HG02571 (cell line): ENCODE measurements around the gene SULT1C3.
"Not testable (repeated sequence)": the region's sequence is repeated elsewhere in the genome, so short reads cannot be mapped to it uniquely, and the experiment has no call there.

Source experiments
- ATAC-seq: cut with Tn5 transposase; IDR thresholded peaks from one replicate; pipeline ENCODE4 v1.9.1; 2021; ENCODE audit warnings: mild to moderate bottlenecking, moderate library complexity; ENCODE audit not compliant: unreplicated experiment

SULT1C3 gene

DNA sequence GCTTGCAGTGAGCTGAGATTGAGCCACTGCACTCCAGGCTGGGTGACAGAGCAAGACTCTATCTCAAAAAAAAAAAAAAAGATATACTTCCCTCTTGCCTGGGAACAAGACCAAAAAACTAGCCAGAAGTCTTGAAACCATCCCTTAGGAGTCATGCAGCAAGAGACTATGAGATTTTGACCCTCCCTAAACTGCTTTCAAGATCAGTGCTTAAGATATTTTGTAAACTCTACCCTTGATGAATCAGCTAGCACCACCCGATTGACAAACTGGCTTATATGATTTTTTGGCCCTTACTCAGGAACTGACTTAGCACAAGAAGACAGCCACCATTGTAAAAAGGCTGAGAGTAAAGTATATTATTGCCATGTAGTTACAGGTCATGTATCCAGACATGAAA is 3.8 kb downstream of the SULT1C3 start:
- ATAC-seq, result no peak

DNA sequence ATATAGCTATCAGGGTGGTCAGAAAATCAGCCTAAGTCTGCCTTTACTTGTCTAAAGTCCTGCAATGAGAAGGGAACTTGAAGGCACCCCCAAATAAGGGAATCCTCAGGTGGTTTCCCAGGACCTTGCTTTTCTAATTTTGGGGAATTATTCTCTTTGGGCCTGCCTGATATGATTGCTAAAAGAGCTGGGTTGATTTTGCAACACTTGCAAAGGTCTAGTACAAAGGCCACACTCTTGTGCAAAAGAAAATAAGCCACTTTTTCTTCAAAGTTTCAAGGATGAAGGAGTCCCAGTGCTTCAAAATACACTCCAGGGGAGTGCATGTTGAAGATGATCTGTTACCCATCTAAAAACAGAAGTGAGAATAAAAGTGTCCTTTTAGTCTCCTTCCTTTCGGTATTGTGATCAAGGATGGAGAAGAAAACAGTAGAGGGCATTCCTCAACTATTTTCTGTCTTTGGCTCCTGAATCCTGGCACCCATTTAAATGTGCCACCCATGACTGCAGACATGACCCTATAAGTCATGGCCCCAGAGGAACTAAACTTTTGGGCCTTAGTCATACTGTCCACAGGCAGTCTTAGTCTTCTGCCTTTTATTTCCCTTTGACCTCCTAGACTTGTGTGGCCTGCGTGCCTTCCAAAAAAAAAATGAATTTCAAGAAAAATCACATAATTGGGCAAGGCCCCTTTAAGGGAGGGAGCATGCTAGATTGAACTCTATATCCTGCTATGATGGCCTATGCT is 5.1 kb downstream of the SULT1C3 start:
- ATAC-seq, result no peak

DNA sequence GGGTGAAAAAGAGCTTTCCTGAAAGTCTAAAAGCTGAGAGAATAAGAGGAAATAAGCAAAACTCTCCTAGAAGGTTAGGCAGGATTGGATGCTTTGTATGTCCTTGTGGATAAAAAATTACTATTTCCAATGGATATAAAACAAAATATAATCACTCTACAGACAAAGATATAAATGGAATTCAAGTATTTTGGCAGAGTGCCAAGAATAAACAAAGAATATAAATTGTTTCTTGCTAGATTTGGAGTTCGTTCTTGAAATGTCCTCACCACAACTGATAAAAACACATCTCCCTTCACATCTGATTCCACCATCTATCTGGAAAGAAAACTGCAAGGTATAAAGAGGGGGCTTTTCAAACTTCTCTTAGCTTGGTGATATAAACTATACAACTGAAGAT is 13.3 kb downstream of the SULT1C3 start:
- ATAC-seq, result no peak

DNA sequence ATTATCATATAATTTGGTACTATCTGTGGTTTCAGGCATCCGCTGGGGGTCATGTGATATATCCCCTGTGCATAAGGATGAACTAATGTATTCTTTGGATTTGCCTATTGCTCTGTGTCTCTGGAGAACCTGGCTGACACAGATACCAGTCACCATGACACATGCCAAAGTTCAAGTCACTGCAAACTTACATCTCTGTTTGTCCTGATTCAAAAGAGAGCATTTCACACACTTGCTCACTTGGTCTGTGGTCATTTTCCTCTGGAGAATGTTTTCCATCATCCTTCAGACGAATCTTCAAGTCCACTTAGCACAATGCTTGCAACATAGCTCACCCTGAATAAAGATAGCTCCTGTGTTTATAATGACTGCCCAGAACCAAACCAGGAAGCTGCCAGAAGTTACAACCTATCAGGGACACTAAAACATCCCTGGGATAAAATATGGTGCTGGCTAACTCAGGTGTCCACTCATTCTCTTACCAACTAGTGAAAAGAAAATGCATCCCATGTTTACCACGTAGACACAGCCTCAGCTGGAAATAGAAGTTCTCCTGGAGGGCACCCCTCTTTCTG is 18.1 kb downstream of the SULT1C3 start:
- ATAC-seq, result no peak

DNA sequence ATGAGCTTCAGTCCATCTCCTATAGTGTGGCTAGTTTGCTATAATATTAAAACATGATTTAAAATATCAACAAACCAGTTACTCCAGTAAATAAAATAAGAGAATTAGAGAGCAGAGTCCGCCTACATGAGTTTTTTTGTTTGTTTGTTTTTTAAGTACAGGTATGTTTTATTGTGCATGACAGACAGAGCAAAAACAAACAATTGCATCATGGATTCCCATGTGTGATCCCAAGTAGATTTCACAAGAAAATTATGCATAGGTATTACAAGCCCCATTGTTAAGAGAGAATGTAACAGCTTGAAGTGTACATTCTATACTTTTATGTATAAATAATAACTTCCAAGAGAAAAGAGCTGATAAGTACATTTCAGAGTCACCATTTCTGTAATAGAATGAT is 21.0 kb downstream of the SULT1C3 start:
- ATAC-seq, result no peak

- no peak for ATAC-seq
These were observed 22.3 kb downstream of the SULT1C3 start for GRCh38 chr2:108262036-108262435.

GRCh38 chr2:108263401-108263800 is 23.6 kb downstream of the SULT1C3 start:
- no peak for ATAC-seq

DNA sequence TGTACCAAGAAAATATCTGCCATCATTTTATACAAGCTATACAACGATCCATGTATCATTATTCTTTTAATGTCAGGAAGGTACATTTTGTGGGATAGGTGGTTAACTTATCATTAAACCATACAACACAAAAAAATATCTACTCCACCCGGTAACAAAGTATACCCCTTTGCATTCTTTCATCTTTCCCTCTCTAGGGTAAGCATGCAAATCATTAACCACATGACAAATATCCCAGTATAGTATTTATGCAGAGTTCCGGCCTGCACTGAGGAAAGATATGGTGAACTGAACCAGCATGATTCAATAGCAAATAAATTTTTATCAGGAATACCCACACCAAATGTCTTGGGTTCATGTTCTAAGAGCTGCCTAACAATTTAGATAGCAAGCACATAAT is 26.4 kb downstream of the SULT1C3 start:
- no peak for ATAC-seq

- no peak for ATAC-seq
These were observed 27.3 kb downstream of the SULT1C3 start for GRCh38 chr2:108267101-108267500.

- no peak for ATAC-seq
These were observed 28.2 kb downstream of the SULT1C3 start for GRCh38 chr2:108268001-108268400.

- ATAC-seq, result no peak
These were observed 30.6 kb downstream of the SULT1C3 start for GRCh38 chr2:108270346-108270745.

DNA sequence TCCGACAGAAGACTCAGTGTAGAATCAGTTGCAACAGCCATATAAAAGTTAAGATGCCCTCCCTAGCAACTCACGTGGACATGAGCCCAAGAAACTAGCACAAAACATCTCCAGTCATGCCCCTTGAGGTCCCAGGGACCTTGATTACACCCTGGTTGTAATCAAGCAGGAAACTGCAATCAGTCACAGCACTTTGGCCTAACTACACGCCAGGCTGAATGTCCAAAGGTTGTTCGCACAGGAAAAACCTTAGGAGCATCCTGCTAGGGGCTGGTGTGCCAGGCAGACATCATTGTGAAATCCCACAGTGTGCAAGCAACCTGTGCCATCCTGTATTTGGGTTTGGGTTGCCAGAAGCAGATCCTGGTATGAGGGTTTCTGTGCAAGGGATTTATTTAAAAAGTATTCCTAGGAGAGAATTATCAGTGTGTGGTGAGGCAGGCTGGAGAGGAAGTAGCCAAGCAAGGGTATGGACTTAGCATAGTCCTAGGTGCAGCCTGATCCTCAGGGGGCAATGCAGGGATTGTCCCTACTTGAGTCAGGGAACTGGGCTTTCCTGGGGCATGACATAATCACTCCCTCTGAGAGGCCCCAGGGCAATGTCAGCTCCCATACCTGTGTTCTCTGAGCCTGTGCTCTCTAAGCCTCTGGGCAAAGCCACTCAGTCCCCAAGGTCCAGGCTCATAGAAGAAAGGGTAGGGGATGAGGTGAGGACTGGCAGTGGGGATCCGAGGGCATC is 31.2 kb downstream of the SULT1C3 start:
- no peak for ATAC-seq

DNA sequence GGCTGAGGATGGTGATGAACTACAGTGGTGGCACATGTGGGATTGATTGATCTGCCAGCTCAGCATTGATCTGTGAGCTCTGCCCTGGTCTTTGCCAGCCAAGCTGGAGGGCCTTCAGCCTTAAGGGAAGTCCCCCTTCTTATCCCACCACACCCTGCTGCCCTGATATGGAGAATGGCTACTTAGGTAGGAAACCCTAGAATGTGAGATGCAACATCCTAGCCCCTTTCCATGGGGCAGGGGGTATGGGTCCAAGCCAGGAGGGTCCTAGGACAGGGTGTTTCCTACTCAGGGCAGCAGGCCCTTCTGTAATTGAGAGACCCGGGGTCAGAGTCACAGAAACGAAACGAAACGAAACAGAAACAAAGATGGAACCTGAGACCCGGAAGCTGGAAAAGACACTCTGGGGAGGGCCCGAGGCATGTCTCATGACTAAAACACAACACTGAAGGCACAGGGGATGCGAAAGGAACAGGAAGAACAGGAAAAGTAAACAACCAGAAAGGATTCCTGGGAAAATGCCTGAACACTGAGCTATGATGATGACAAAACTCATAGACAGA is 32.0 kb downstream of the SULT1C3 start:
- no peak for ATAC-seq

GRCh38 chr2:108278631-108279030 is 38.9 kb downstream of the SULT1C3 start:
- ATAC-seq, result no peak

DNA sequence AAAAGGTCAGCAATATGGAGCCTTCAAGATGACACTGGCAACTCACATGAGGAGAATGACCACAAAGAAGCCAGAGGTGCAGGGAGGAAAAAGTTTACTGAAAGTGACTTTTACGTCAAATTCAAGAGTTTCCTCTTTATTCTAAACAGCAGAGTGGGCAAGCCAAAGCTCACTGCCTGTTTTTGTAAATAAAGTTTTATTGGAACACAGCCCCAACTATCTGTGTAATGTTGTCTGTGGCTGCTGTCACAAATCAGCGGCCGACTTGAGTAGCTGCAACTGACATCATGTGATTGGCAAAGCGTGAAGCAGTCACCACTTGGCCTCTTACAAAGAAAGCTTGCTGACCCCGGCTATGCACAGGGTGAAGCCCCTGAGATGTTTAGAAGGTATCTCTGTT is 39.7 kb downstream of the SULT1C3 start:
- ATAC-seq, result no peak

- no peak for ATAC-seq
These were observed 40.7 kb downstream of the SULT1C3 start for GRCh38 chr2:108280466-108280865.

GRCh38 chr2:108284566-108284965 is 44.8 kb downstream of the SULT1C3 start:
- ATAC-seq, result not testable (repeated sequence)

DNA sequence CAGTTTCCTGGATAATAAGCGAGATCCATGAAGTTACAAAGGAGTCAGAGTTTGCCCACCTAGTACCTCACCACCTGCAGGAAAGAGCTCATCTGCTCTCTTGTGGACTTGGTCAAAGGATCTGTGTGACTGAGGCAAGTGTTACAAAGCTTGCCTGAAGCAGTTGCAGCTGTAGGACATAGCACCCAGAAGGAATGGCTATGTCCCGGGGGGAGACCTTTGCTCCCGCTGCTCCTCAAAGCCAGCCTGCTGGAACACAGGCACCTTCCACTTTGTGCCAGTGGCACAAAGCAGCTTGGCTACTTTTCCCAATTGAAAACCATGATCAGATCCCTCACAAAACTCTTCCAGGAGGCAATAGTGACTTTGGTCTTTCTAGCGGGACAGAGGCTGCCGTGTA is 45.8 kb downstream of the SULT1C3 start:
- ATAC-seq, result no peak

DNA sequence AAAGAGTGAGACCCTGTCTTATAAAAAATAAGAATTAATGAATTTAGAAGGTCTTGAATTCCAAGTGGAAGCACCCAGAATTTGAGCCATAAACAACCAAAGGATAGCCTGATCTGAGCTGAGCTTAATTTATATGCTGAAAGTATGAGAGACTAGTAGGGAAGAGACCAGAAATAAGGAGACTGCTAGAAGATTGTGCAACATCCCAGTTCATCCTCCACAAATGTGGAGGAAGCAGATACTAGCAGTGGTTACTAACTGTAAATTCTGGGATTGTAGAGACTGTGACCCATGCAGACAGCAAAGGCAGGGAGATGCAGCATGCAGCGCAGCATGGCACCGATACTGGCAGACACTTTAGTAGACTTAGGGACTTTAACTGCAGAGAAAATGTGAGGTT is 47.4 kb downstream of the SULT1C3 start:
- no peak for ATAC-seq

DNA sequence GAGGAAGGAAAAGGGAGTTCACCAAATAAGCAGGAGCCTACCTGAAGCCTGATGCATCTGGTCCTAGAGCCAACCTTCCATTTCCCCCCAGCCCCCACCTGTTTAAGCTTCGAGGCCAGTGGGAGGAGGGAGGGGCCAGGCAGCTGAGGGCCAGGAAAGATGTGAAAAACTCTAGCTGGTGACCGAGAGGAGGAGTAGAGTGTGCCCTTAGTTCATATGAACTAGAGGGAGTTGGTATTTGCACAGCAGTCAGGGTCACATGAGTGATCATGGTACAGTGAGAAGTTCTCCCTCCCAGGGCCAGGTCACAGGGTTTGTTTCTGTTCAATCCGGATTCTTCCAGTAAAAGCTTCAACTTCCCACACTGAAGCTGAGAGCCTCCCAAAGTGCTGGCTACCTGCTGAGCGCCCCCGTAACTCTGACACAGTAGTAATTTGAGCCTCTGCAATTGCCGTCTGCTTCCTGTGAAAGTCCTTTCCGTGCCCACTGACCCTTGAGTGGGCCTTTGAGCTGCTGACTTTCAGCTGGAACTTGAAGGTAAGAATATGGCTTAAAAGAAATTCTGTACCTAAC is 48.9 kb downstream of the SULT1C3 start, which contains the start of gene SULT1C2:
Gene SULT1C2 (plus strand): TSS at position 362 of the 573 bp plus-strand sequence. CDS start 4,773 bp downstream, outside the sequence.
- no peak for ATAC-seq

GRCh38 chr2:108293850-108294249 is 54.1 kb downstream of the SULT1C3 start:
- no peak for ATAC-seq
